PFSK-1 (cell line): ENCODE results near the gene GJA10.
A peak's percentile ranks its signal among the peaks of the same experiment; 100 is the strongest.

ENCODE experiments used
- FOXP2 ChIP-seq: optimal IDR thresholded peaks from 2 replicates; pipeline ENCODE3; 2011; ENCODE audit warnings: borderline replicate concordance, control low read depth, inconsistent platforms; ENCODE audit not compliant: insufficient read depth; ENCODE audit errors: extremely low read length, extremely low read depth
- POLR2AphosphoS5 ChIP-seq: IDR thresholded peaks from 2 replicates; pipeline ENCODE4 v1.6.1; 2012; ENCODE audit warnings: low read depth, mild to moderate bottlenecking, control low read depth, low read length, moderate library complexity
- REST ChIP-seq, 2 experiments: IDR thresholded peaks; 2 replicates each; pipeline versions ENCODE4 v1.6.1 to v1.8.0; 2011 to 2012; ENCODE audit warnings: low read depth in 2 of 2, low read length in 2 of 2, control low read depth in 1 of 2, inconsistent platforms in 1 of 2, mild to moderate bottlenecking in 1 of 2, moderate library complexity in 1 of 2; ENCODE audit not compliant: insufficient read depth in 1 of 2
- TAF1 ChIP-seq: IDR thresholded peaks from 2 replicates; pipeline ENCODE4 v1.6.1; 2012; ENCODE audit warnings: low read length, control low read depth, borderline replicate concordance; ENCODE audit not compliant: insufficient read depth

DNA sequence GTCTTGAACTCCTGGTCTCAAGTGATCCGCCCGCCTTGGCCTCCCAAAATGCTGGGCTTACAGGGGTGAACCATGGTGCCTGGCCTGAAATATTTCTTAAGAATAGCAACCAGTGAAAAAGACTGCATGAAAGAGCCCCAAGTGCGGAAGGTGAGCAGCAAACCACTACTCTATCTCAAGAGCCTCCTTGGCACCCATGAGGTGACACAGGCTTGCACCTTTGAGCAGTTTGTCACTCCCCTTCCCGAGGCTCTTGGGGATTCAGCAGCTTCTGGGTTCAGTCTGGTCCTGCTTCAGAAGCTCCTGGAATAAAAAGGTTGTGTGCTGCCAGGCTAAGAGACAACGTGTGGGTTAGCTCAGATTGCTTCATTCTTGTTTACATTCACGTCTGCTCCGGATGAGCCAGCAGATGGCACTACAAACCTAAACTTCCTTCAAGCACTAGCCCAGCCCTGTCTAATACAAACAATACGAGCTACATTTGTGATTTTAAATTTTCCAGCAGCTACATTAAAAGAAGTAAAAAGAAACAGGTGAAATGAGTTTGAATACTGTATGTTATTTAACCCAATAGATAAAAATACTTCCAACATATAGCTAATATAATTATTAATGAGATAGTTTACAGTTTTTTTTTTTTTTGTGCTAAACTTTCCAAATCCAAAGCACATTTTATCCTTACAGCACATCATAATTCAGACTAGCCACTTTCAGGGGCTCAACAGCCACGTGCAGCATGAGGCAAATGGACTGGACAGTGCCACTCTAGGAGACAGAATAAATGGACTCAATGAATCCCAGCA, 46.2 kb downstream of the GJA10 start:
- TF ChIP-seq POLR2AphosphoS5, result no peak
- no peak for TF ChIP-seq TAF1
- TF ChIP-seq REST (IDR thresholded peaks at IDR 0.05; ENCODE audit: insufficient read depth in 1 of 2, low read depth in 2 of 2, low read length in 2 of 2), result no peak
- TF ChIP-seq FOXP2, result peak; percentile 69
